ENCODE measurements around the gene CLASP1.
A peak's percentile ranks its signal among the peaks of the same experiment; 100 is the strongest.
"Not testable (repeated sequence)": the region's sequence is repeated elsewhere in the genome, so short reads cannot be mapped to it uniquely, and the experiment has no call there.

The CLASP1 gene

GRCh38 chr2:121329786-121330185 lies 319.5 kb downstream of the CLASP1 start:
- no peak overlapping the region for H3K4me3 ChIP-seq (ENCODE audit: low read length)
- DNase-seq (ENCODE audit: low read depth, low spot score), result no peak

GRCh38 chr2:121326628-121327027 lies 322.6 kb downstream of the CLASP1 start:
- no peak overlapping the region for H3K4me3 ChIP-seq (ENCODE audit: low read length)

GRCh38 chr2:121324601-121325000 lies 324.7 kb downstream of the CLASP1 start:
- no peak for DNase-seq (ENCODE audit: low read depth, low spot score)
- no peak overlapping the region for H3K4me3 ChIP-seq (ENCODE audit: low read length)

More at GRCh38 chr2:121326628-121327027, 322.6 kb downstream of the CLASP1 start:
- no peak for DNase-seq (ENCODE audit: low read depth, low spot score)

GRCh38 chr2:121321476-121321875 lies 327.8 kb downstream of the CLASP1 start:
- no peak for DNase-seq (ENCODE audit: low read depth, low spot score)
- H3K4me3 ChIP-seq (ENCODE audit: low read length), result no peak overlapping the region

GRCh38 chr2:121319941-121320340 lies 329.3 kb downstream of the CLASP1 start:
- no peak overlapping the region for H3K4me3 ChIP-seq (ENCODE audit: low read length)
- DNase-seq (ENCODE audit: low read depth, low spot score), result no peak

GRCh38 chr2:121316986-121317385 lies 332.3 kb downstream of the CLASP1 start:
- DNase-seq (ENCODE audit: low read depth, low spot score), result no peak
- H3K4me3 ChIP-seq (ENCODE audit: low read length), result no peak overlapping the region

- not testable (repeated sequence) for DNase-seq (ENCODE audit: low read depth, low spot score); H3K4me3 ChIP-seq (ENCODE audit: low read length)
Measured at GRCh38 chr2:121313701-121314100, 335.6 kb downstream of the CLASP1 start.

- H3K4me3 ChIP-seq (ENCODE audit: low read length), result no peak overlapping the region
- no peak for DNase-seq (ENCODE audit: low read depth, low spot score)
Measured at GRCh38 chr2:121309801-121310200, 339.5 kb downstream of the CLASP1 start.

GRCh38 chr2:121309323-121309722 lies 339.9 kb downstream of the CLASP1 start:
- no peak for DNase-seq (ENCODE audit: low read depth, low spot score)
- no peak overlapping the region for H3K4me3 ChIP-seq (ENCODE audit: low read length)

GRCh38 chr2:121307048-121307447 lies 342.2 kb downstream of the CLASP1 start:
- no peak for DNase-seq (ENCODE audit: low read depth, low spot score)
- H3K4me3 ChIP-seq (ENCODE audit: low read length), result no peak overlapping the region

- H3K4me3 ChIP-seq (ENCODE audit: low read length), result no peak overlapping the region
- no peak for DNase-seq (ENCODE audit: low read depth, low spot score)
Measured at GRCh38 chr2:121304941-121305340, 344.3 kb downstream of the CLASP1 start.

GRCh38 chr2:121303531-121304263 lies 345.6 kb downstream of the CLASP1 start:
- DNase-seq (ENCODE audit: low read depth, low spot score), result no peak
- H3K4me3 ChIP-seq (ENCODE audit: low read length), result no peak overlapping the region

GRCh38 chr2:121301190-121301589 lies 348.1 kb downstream of the CLASP1 start:
- DNase-seq (ENCODE audit: low read depth, low spot score); H3K4me3 ChIP-seq (ENCODE audit: low read length): not testable (repeated sequence)

- H3K4me3 ChIP-seq (ENCODE audit: low read length), result no peak overlapping the region
- DNase-seq (ENCODE audit: low read depth, low spot score), result no peak
Measured at GRCh38 chr2:121298476-121298875, 350.8 kb downstream of the CLASP1 start.

GRCh38 chr2:121297866-121298265 lies 351.4 kb downstream of the CLASP1 start:
- DNase-seq (ENCODE audit: low read depth, low spot score); H3K4me3 ChIP-seq (ENCODE audit: low read length): not testable (repeated sequence)

GRCh38 chr2:121297217-121297830 lies 351.9 kb downstream of the CLASP1 start:
- no peak overlapping the region for H3K4me3 ChIP-seq (ENCODE audit: low read length)
- DNase-seq (ENCODE audit: low read depth, low spot score), result peak; percentile 26

GRCh38 chr2:121295911-121296650 lies 353.2 kb downstream of the CLASP1 start:
- no peak overlapping the region for H3K4me3 ChIP-seq (ENCODE audit: low read length)
- no peak for DNase-seq (ENCODE audit: low read depth, low spot score)

GRCh38 chr2:121294881-121295840 lies 354.1 kb downstream of the CLASP1 start:
- no peak overlapping the region for H3K4me3 ChIP-seq (ENCODE audit: low read length)

More at GRCh38 chr2:121294881-121295840, 354.1 kb downstream of the CLASP1 start:
- DNase-seq (ENCODE audit: low read depth, low spot score), result no peak
